Measurements from ENCODE around the gene PDE11A. TPM values are rescaled to one million over a fixed set of nuclear protein-coding genes. Genes with fewer than 3 reads are reported as not detected.
"Not testable (repeated sequence)": the region's sequence is repeated elsewhere in the genome, so short reads cannot be mapped to it uniquely, and the experiment has no call there.

PDE11A gene
- total and polyA plus RNA-seq, 2 of the 13 experiments (the other 11 are each of a cell fraction or from before 2014, with no cell fraction given) = 1.2 to 1.7 TPM

GRCh38 chr2:178033583-178033982 lies 39.0 kb downstream of the PDE11A start:
- H3K36me3 ChIP-seq (replicated peaks in 1 of 2; ENCODE audit: control insufficient read depth in 1 of 2, insufficient read depth in 2 of 2, low read length in 2 of 2); H3K4me1 ChIP-seq (ENCODE audit: insufficient read depth, low read length); ATAC-seq; H3K9ac ChIP-seq (ENCODE audit: insufficient read depth, low read depth, low read length); FAIRE-seq; H4K20me1 ChIP-seq (ENCODE audit: insufficient read depth, low read length); H3K79me2 ChIP-seq (ENCODE audit: insufficient read depth, low read length); POLR2A ChIA-PET; DNase-seq (ENCODE audit: low spot score); H3K27me3 ChIP-seq (ENCODE audit: control insufficient read depth in 1 of 2, insufficient read depth in 2 of 2, low read length in 2 of 2); CTCF ChIA-PET (ENCODE audit: low intra/inter-chr PET ratio, low total read pairs); H3K27ac ChIP-seq (ENCODE audit: extremely low read length, insufficient read depth, low read length); intact Hi-C loops (cut with micrococcal nuclease; ENCODE audit: unreplicated experiment); H3K4me3 ChIP-seq (replicated peaks in 1 of 3; ENCODE audit: insufficient read depth in 1 of 3, low read depth in 2 of 3, low read length in 3 of 3); H3K4me2 ChIP-seq (ENCODE audit: low read depth, low read length); BruUV-seq (replicated peaks); in situ Hi-C loops (cut with HindIII; ENCODE audit: extremely low pct_ligation_motif_present, low pct_unique_long_range_greater_than_20kb); H2AFZ ChIP-seq (ENCODE audit: low read length): not testable (repeated sequence)
- TF ChIP-seq ZFP1 (CRISPR knock-in tag; IDR thresholded peaks at IDR 0.05) = peak; percentile 59; the same call in 1 of the 2 replicates
- H3K9me3 ChIP-seq (ENCODE audit: low read length) = peaks cover 14% of the 10 kb centered on the region

DNA sequence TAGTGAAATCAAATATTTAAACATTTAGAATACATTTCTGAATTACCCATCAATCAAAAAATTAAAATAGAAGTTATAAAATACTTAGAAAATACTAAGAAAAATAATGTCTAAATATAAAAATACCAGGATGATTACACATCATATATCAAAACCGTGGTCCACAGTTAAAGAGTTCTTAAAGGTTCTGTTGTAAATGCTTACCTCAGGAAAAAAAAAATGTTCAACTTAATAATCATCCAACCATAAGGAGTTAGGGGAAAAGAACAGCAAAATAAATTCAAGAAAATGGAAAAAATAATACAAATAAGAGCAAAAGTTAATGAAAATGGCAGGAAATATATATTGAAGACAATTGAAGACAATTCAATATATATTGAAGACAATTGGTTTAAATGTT lies 43.2 kb downstream of the PDE11A start:
- Histone ChIP-seq H2AFZ (ENCODE audit: low read length) (no peak overlapping the region), H3K79me2 (ENCODE audit: insufficient read depth, low read length) (no peaks in the 10 kb centered on the region), H4K20me1 (ENCODE audit: insufficient read depth, low read length) (no peaks in the 10 kb centered on the region), H3K9ac (ENCODE audit: insufficient read depth, low read depth, low read length) (no peak overlapping the region), H3K36me3 (replicated peaks in 1 of 2; ENCODE audit: control insufficient read depth in 1 of 2, insufficient read depth in 2 of 2, low read length in 2 of 2) (no peaks in the 10 kb centered on the region), H3K27ac (ENCODE audit: extremely low read length, insufficient read depth, low read length) (no peak overlapping the region), H3K9me3 (ENCODE audit: low read length) (peaks cover 10% of the 10 kb centered on the region), H3K27me3 (ENCODE audit: control insufficient read depth in 1 of 2, insufficient read depth in 2 of 2, low read length in 2 of 2) (no peaks in the 10 kb centered on the region), H3K4me2 (ENCODE audit: low read depth, low read length) (no peak overlapping the region), H3K4me1 (ENCODE audit: insufficient read depth, low read length) (no peaks in the 10 kb centered on the region), H3K4me3 (replicated peaks in 1 of 3; ENCODE audit: insufficient read depth in 1 of 3, low read depth in 2 of 3, low read length in 3 of 3) (no peak overlapping the region)
- DNase-seq (ENCODE audit: low spot score) (no peak), ATAC-seq (no peak), FAIRE-seq (no peak)
- ChIA-PET CTCF (ENCODE audit: low intra/inter-chr PET ratio, low total read pairs) (no interaction called here), POLR2A (no interaction called here)
- in situ Hi-C loops (cut with HindIII; ENCODE audit: extremely low pct_ligation_motif_present, low pct_unique_long_range_greater_than_20kb) (no loop called here), intact Hi-C loops (cut with micrococcal nuclease; ENCODE audit: unreplicated experiment) (no loop called here)
- BruUV-seq (replicated peaks) = no TSS peak
- TF ChIP-seq HDAC6 (IDR thresholded peaks at IDR 0.05; ENCODE audit: low read depth, low read length) = no peak
- no peak for TF ChIP-seq ZKSCAN1 (IDR thresholded peaks at IDR 0.05; ENCODE audit: low read length)
- TF ChIP-seq, protein P1, sequence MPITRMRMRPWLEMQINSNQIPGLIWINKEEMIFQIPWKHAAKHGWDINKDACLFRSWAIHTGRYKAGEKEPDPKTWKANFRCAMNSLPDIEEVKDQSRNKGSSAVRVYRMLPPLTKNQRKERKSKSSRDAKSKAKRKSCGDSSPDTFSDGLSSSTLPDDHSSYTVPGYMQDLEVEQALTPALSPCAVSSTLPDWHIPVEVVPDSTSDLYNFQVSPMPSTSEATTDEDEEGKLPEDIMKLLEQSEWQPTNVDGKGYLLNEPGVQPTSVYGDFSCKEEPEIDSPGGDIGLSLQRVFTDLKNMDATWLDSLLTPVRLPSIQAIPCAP (CRISPR knock-in tag; IDR thresholded peaks at IDR 0.05; ENCODE audit: low read depth) = no peak
- no peak for TF ChIP-seq SMC3 (IDR thresholded peaks at IDR 0.05; ENCODE audit: low read length)
- TF ChIP-seq CBFB (CRISPR knock-in tag; IDR thresholded peaks at IDR 0.05) = no peak
- TF ChIP-seq FOXO1 (CRISPR knock-in tag; IDR thresholded peaks at IDR 0.05) = no peak
- peak in 1 of 2 experiments; percentile 57; a peak in 2 of 4 replicates for TF ChIP-seq MAFK (conservative IDR thresholded peaks at IDR 0.05 in 1 of 2, IDR thresholded peaks at IDR 0.05 in 1 of 2; ENCODE audit: low read length in 2 of 2)
- TF ChIP-seq ZNF20 (CRISPR knock-in tag; IDR thresholded peaks at IDR 0.05) = no peak
- 0 out of 2 replicates have a peak, but pooled peaks have one; percentile 11 for TF ChIP-seq MAFF (IDR thresholded peaks at IDR 0.05; ENCODE audit: low read depth, low read length)
- 22% methylated on average over 1 of the region's 1 CpG for WGBS (ENCODE audit: low lambda C conversion rate)
